GM10266 (cell line): ENCODE results near the gene HJV.

Source experiments
- DNase-seq: peaks from one replicate; pipeline ENCODE4 v3.0.0; 2012; ENCODE audit errors: extremely low spot score
- CTCF ChIP-seq: IDR thresholded peaks from 2 replicates; pipeline ENCODE4 v1.5.1; 2012; ENCODE audit warnings: mild to moderate bottlenecking, low read depth; ENCODE audit not compliant: control insufficient read depth, insufficient read depth; ENCODE audit errors: missing control alignments

The HJV gene

DNA sequence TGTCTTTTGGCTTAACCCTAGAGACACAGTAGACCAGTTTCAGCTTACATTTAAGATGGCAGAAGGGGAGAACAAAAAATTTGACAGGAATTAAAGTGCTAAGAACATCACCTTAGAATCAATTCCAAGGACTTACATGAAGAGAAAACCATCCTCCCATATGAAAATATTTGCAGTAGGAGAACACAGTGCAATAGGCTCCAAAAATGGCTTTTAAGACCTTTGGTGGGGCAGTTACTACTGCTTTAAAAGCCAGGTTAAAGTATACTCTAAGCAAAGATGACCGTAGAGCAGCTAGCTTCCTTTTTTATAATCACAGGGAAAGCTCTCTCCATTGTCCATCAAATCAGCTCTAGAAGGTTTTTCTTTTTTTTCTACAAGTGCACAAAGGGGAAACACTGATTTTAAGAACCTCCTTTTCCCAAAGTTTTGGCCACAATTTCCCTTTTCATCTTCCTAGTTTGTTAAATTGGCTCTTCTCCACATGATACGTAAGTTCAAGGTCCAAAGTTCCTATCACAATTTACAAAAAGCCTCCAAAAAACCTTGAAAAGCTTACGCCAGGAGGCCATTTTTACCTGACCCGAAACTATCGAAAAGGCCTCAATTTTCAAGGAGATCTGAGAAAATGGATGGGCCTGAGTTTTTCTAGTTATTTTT, 28.4 kb downstream of the HJV start:
- TF ChIP-seq CTCF: no peak
- DNase-seq: no peak

DNA sequence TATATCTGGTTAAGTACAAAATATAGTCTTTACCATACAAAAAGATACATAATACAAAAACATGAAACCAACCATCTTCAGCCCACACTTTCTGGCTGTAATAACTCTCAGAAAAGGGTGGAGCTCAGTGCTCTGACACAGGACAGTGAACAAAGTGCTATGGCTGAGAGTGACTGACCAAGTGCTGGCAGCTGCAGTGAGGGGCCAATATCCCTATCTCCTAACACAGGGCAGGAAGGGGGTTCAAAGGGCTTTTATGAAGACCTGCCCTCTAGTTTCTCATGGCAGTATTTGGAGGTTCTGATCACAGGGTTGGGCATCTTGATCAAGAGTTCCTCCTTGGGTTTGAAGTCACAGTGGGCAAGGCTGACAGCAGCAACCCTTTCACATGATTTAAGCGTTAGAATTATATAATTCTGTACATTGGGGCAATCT, 29.0 kb downstream of the HJV start:
- no peak for DNase-seq
- no peak for TF ChIP-seq CTCF

- no peak for DNase-seq
- no peak for TF ChIP-seq CTCF
These were observed 29.7 kb downstream of the HJV start for GRCh38 chr1:145991735-145992412.

- no peak for DNase-seq
- no peak for TF ChIP-seq CTCF
These were observed 31.2 kb downstream of the HJV start for GRCh38 chr1:145990249-145990855.

DNA sequence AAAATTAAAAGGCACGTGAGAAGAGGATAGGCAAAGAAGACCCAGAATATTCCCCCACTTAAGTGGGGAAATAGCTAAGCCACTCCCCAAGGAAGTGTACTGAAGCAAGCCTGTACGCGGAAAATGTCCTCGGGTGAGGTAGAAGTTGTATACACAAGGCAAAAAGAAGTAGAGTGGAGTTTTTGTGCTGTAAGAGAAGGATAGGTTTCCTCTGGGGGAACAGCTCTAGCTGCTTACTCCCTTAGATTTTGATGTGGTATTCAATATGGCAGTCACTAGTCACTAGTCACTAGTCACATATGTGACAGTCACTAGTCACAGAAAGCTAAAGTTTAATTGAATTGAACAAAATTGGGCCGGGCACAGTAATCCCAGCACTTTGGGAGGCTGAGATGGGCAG, 32.8 kb downstream of the HJV start:
- DNase-seq: no peak
- TF ChIP-seq CTCF: no peak

GRCh38 chr1:145987926-145988325, 33.6 kb downstream of the HJV start:
- TF ChIP-seq CTCF: no peak
- no peak for DNase-seq

GRCh38 chr1:145986551-145986950, 35.0 kb downstream of the HJV start:
- no peak for TF ChIP-seq CTCF
- no peak for DNase-seq
